Nephron progenitor cell (in vitro differentiated cells): ENCODE results near the gene ARRDC2.
A peak's percentile ranks its signal among the peaks of the same experiment; 100 is the strongest.

Source experiments
- DNase-seq: peaks from one replicate; pipeline ENCODE4 v3.0.0; 2021
- H3K27ac Mint-ChIP-seq: 2 replicates; pipeline ENCODE4 v1.8.0; 2021; ENCODE audit warnings: mild to moderate bottlenecking, moderate library complexity, mixed read lengths
- H3K27me3 Mint-ChIP-seq: 2 replicates; pipeline ENCODE4 v1.8.0; 2021; ENCODE audit warnings: mild to moderate bottlenecking, low read depth, mixed read lengths; ENCODE audit not compliant: poor library complexity
- H3K36me3 Mint-ChIP-seq: 2 replicates; pipeline ENCODE4 v1.8.0; 2021; ENCODE audit warnings: low read depth, mixed read lengths
- H3K4me1 Mint-ChIP-seq: 2 replicates; pipeline ENCODE4 v1.8.0; 2021; ENCODE audit warnings: mixed read lengths
- H3K4me3 Mint-ChIP-seq: 2 replicates; pipeline ENCODE4 v1.8.0; 2021; ENCODE audit warnings: mild to moderate bottlenecking, moderate library complexity, mixed read lengths
- H3K9me3 Mint-ChIP-seq: 2 replicates; pipeline ENCODE4 v1.8.0; 2021; ENCODE audit warnings: mild to moderate bottlenecking, moderate library complexity, mixed read lengths
- CTCF ChIP-seq: fragments of 200-600 bp; sonication (generic); IDR thresholded peaks from 2 replicates; pipeline ENCODE4 v1.5.0; 2021; ENCODE audit warnings: antibody characterized with exemption

The ARRDC2 gene

GRCh38 chr19:18041054-18041453 is 33.1 kb downstream of the ARRDC2 start:
- no peaks in the 10 kb centered on the region for H3K36me3 Mint-ChIP-seq

GRCh38 chr19:18043676-18044075 is 35.7 kb downstream of the ARRDC2 start:
- peaks cover 44% of the 10 kb centered on the region for H3K27me3 Mint-ChIP-seq
- peaks cover 7% of the 10 kb centered on the region for H3K9me3 Mint-ChIP-seq
- DNase-seq, result no peak
- peaks cover 20% of the 10 kb centered on the region for H3K4me1 Mint-ChIP-seq
- H3K4me3 Mint-ChIP-seq, result no peak overlapping the region
- H3K36me3 Mint-ChIP-seq, result no peaks in the 10 kb centered on the region
- no peak overlapping the region for H3K27ac Mint-ChIP-seq
- no peak for TF ChIP-seq CTCF

More at GRCh38 chr19:18041054-18041453, 33.1 kb downstream of the ARRDC2 start:
- H3K27ac Mint-ChIP-seq, result no peak overlapping the region
- no peak overlapping the region for H3K4me3 Mint-ChIP-seq
- peaks cover 20% of the 10 kb centered on the region for H3K4me1 Mint-ChIP-seq
- TF ChIP-seq CTCF, result no peak
- H3K9me3 Mint-ChIP-seq, result peaks cover 7% of the 10 kb centered on the region
- DNase-seq, result no peak
- peaks cover 36% of the 10 kb centered on the region for H3K27me3 Mint-ChIP-seq

- Mint-ChIP-seq H3K9me3 (peaks cover 7% of the 10 kb centered on the region), H3K4me3 (peak overlapping the region; percentile 50), H3K4me1 (peaks cover 21% of the 10 kb centered on the region), H3K36me3 (no peaks in the 10 kb centered on the region), H3K27me3 (peaks cover 38% of the 10 kb centered on the region), H3K27ac (no peak overlapping the region)
- no peak for TF ChIP-seq CTCF
- peak; percentile 28 for DNase-seq
These were observed 36.9 kb downstream of the ARRDC2 start for GRCh38 chr19:18044825-18045304.

GRCh38 chr19:18045307-18046050 is 37.5 kb downstream of the ARRDC2 start:
- no peak for DNase-seq
- Mint-ChIP-seq H3K27me3 (peaks cover 35% of the 10 kb centered on the region), H3K4me1 (peaks cover 25% of the 10 kb centered on the region), H3K9me3 (peaks cover 7% of the 10 kb centered on the region), H3K27ac (no peak overlapping the region), H3K4me3 (peak overlapping the region; percentile 50), H3K36me3 (no peaks in the 10 kb centered on the region)
- TF ChIP-seq CTCF, result no peak

- DNase-seq, result no peak
- Mint-ChIP-seq H3K4me1 (peaks cover 25% of the 10 kb centered on the region), H3K9me3 (peaks cover 2% of the 10 kb centered on the region), H3K36me3 (no peaks in the 10 kb centered on the region), H3K27ac (no peak overlapping the region), H3K27me3 (peaks cover 36% of the 10 kb centered on the region), H3K4me3 (no peak overlapping the region)
- no peak for TF ChIP-seq CTCF
These were observed 38.2 kb downstream of the ARRDC2 start for GRCh38 chr19:18046059-18046718.
